Stimulated activated memory B cell treated with anti-CD40 and anti-IgM and Interleukin-4, amounts not matched to agents 10 μg/mL and 1 μg/mL and 100 μg/mL, for 72 hours (primary cell): ENCODE data around the gene RBM47.
"Not testable (repeated sequence)": the region's sequence is repeated elsewhere in the genome, so short reads cannot be mapped to it uniquely, and the experiment has no call there.

Experiments
- ATAC-seq: fragments of 150-1000 bp; cut with Tn5 transposase; 2 replicates; pipeline ENCODE4 v1.10.0; 2021
- H3K27ac Mint-ChIP-seq: one replicate; pipeline ENCODE4 v1.8.0; 2022; ENCODE audit warnings: mild to moderate bottlenecking, mixed read lengths
- H3K27me3 Mint-ChIP-seq: one replicate; pipeline ENCODE4 v1.8.0; 2022; ENCODE audit warnings: mixed read lengths
- H3K36me3 Mint-ChIP-seq: one replicate; pipeline ENCODE4 v1.8.0; 2022; ENCODE audit warnings: mixed read lengths
- H3K4me1 Mint-ChIP-seq: one replicate; pipeline ENCODE4 v1.8.0; 2022; ENCODE audit warnings: mixed read lengths
- H3K4me3 Mint-ChIP-seq: one replicate; pipeline ENCODE4 v1.8.0; 2022; ENCODE audit warnings: mild to moderate bottlenecking, moderate library complexity, mixed read lengths
- H3K9me3 Mint-ChIP-seq: one replicate; pipeline ENCODE4 v1.8.0; 2022; ENCODE audit warnings: mixed read lengths

Gene RBM47

GRCh38 chr4:40632080-40632479 is 2.4 kb upstream of the RBM47 start:
- Mint-ChIP-seq H3K9me3 (no peaks in the 10 kb centered on the region), H3K27me3 (no peaks in the 10 kb centered on the region), H3K36me3 (peaks cover 6% of the 10 kb centered on the region), H3K4me1 (peaks cover 30% of the 10 kb centered on the region), H3K27ac (no peak overlapping the region), H3K4me3 (no peak overlapping the region)
- ATAC-seq: no peak

GRCh38 chr4:40630335-40631021 is 814 bp upstream of the RBM47 start:
- Mint-ChIP-seq H3K9me3 (no peaks in the 10 kb centered on the region), H3K4me3 (peak overlapping the region; percentile 93), H3K27me3 (no peaks in the 10 kb centered on the region), H3K36me3 (peaks cover 6% of the 10 kb centered on the region), H3K4me1 (peaks cover 39% of the 10 kb centered on the region), H3K27ac (peak overlapping the region; percentile 97)
- ATAC-seq: peak; percentile 92

GRCh38 chr4:40628888-40629287 is 776 bp downstream of the RBM47 start:
- Mint-ChIP-seq H3K4me1 (peaks cover 39% of the 10 kb centered on the region), H3K9me3 (no peaks in the 10 kb centered on the region), H3K27me3 (no peaks in the 10 kb centered on the region), H3K36me3 (peaks cover 6% of the 10 kb centered on the region), H3K4me3 (peak overlapping the region; percentile 93), H3K27ac (peak overlapping the region; percentile 97)
- ATAC-seq: no peak

GRCh38 chr4:40628407-40628806 is 1.3 kb downstream of the RBM47 start:
- ATAC-seq, H3K36me3 Mint-ChIP-seq, H3K9me3 Mint-ChIP-seq, H3K27ac Mint-ChIP-seq, H3K27me3 Mint-ChIP-seq: not testable (repeated sequence)
- Mint-ChIP-seq H3K4me3 (peak overlapping the region; percentile 14), H3K4me1 (peaks cover 43% of the 10 kb centered on the region)

GRCh38 chr4:40627540-40627939 is 2.1 kb downstream of the RBM47 start:
- H3K36me3 Mint-ChIP-seq: peaks cover 6% of the 10 kb centered on the region
- H3K4me1 Mint-ChIP-seq: peaks cover 52% of the 10 kb centered on the region
- no peaks in the 10 kb centered on the region for H3K27me3 Mint-ChIP-seq
- no peak overlapping the region for H3K4me3 Mint-ChIP-seq
- no peaks in the 10 kb centered on the region for H3K9me3 Mint-ChIP-seq
- ATAC-seq: no peak
- no peak overlapping the region for H3K27ac Mint-ChIP-seq

GRCh38 chr4:40626183-40626990 is 3.3 kb downstream of the RBM47 start:
- no peaks in the 10 kb centered on the region for H3K27me3 Mint-ChIP-seq
- no peak for ATAC-seq
- H3K4me1 Mint-ChIP-seq: peaks cover 64% of the 10 kb centered on the region
- no peak overlapping the region for H3K4me3 Mint-ChIP-seq
- H3K36me3 Mint-ChIP-seq: peaks cover 12% of the 10 kb centered on the region
- peaks cover 4% of the 10 kb centered on the region for H3K9me3 Mint-ChIP-seq
- H3K27ac Mint-ChIP-seq: no peak overlapping the region

GRCh38 chr4:40623707-40624106 is 6.0 kb downstream of the RBM47 start:
- H3K36me3 Mint-ChIP-seq: peaks cover 12% of the 10 kb centered on the region
- H3K9me3 Mint-ChIP-seq: peaks cover 4% of the 10 kb centered on the region
- H3K4me1 Mint-ChIP-seq: peaks cover 55% of the 10 kb centered on the region
- H3K27me3 Mint-ChIP-seq: no peaks in the 10 kb centered on the region
- no peak overlapping the region for H3K27ac Mint-ChIP-seq
- no peak overlapping the region for H3K4me3 Mint-ChIP-seq
- ATAC-seq: no peak

GRCh38 chr4:40622913-40623312 is 6.8 kb downstream of the RBM47 start:
- peaks cover 47% of the 10 kb centered on the region for H3K4me1 Mint-ChIP-seq
- ATAC-seq: no peak
- H3K27ac Mint-ChIP-seq: peak overlapping the region; percentile 78
- H3K27me3 Mint-ChIP-seq: no peaks in the 10 kb centered on the region
- H3K9me3 Mint-ChIP-seq: peaks cover 4% of the 10 kb centered on the region
- no peak overlapping the region for H3K4me3 Mint-ChIP-seq
- peaks cover 7% of the 10 kb centered on the region for H3K36me3 Mint-ChIP-seq

- H3K4me1 Mint-ChIP-seq: peaks cover 39% of the 10 kb centered on the region
- peaks cover 6% of the 10 kb centered on the region for H3K36me3 Mint-ChIP-seq
- peak overlapping the region; percentile 78 for H3K27ac Mint-ChIP-seq
- ATAC-seq: peak; percentile 96
- no peaks in the 10 kb centered on the region for H3K27me3 Mint-ChIP-seq
- peaks cover 4% of the 10 kb centered on the region for H3K9me3 Mint-ChIP-seq
- peak overlapping the region; percentile 53 for H3K4me3 Mint-ChIP-seq
Observed at GRCh38 chr4:40621592-40622512, 7.8 kb downstream of the RBM47 start.

GRCh38 chr4:40621229-40621591 is 8.5 kb downstream of the RBM47 start:
- Mint-ChIP-seq H3K36me3 (peaks cover 6% of the 10 kb centered on the region), H3K4me1 (peaks cover 33% of the 10 kb centered on the region), H3K27ac (peak overlapping the region; percentile 78), H3K4me3 (peak overlapping the region; percentile 53), H3K9me3 (peaks cover 4% of the 10 kb centered on the region), H3K27me3 (no peaks in the 10 kb centered on the region)
- peak; percentile 58 for ATAC-seq

GRCh38 chr4:40619600-40619999 is 10.1 kb downstream of the RBM47 start:
- H3K27ac Mint-ChIP-seq: no peak overlapping the region
- peaks cover 32% of the 10 kb centered on the region for H3K4me1 Mint-ChIP-seq
- ATAC-seq: no peak
- no peak overlapping the region for H3K4me3 Mint-ChIP-seq
- H3K36me3 Mint-ChIP-seq: peaks cover 8% of the 10 kb centered on the region
- H3K9me3 Mint-ChIP-seq: peaks cover 4% of the 10 kb centered on the region
- H3K27me3 Mint-ChIP-seq: no peaks in the 10 kb centered on the region

GRCh38 chr4:40617872-40618271 is 11.8 kb downstream of the RBM47 start:
- Mint-ChIP-seq H3K27me3 (no peaks in the 10 kb centered on the region), H3K4me1 (peaks cover 27% of the 10 kb centered on the region), H3K9me3 (peaks cover 4% of the 10 kb centered on the region), H3K4me3 (no peak overlapping the region), H3K36me3 (peaks cover 18% of the 10 kb centered on the region), H3K27ac (no peak overlapping the region)
- ATAC-seq: no peak

- H3K4me1 Mint-ChIP-seq: peaks cover 5% of the 10 kb centered on the region
- no peak overlapping the region for H3K27ac Mint-ChIP-seq
- no peaks in the 10 kb centered on the region for H3K27me3 Mint-ChIP-seq
- H3K36me3 Mint-ChIP-seq: peaks cover 13% of the 10 kb centered on the region
- H3K4me3 Mint-ChIP-seq: no peak overlapping the region
- ATAC-seq: no peak
- no peaks in the 10 kb centered on the region for H3K9me3 Mint-ChIP-seq
Observed at GRCh38 chr4:40614031-40614430, 15.6 kb downstream of the RBM47 start.

- H3K9me3 Mint-ChIP-seq: no peaks in the 10 kb centered on the region
- no peak overlapping the region for H3K27ac Mint-ChIP-seq
- no peak for ATAC-seq
- H3K4me1 Mint-ChIP-seq: peaks cover 5% of the 10 kb centered on the region
- no peaks in the 10 kb centered on the region for H3K27me3 Mint-ChIP-seq
- peaks cover 13% of the 10 kb centered on the region for H3K36me3 Mint-ChIP-seq
- H3K4me3 Mint-ChIP-seq: no peak overlapping the region
Observed at GRCh38 chr4:40613456-40613855, 16.2 kb downstream of the RBM47 start.

- H3K4me3 Mint-ChIP-seq: no peak overlapping the region
- ATAC-seq: no peak
- H3K4me1 Mint-ChIP-seq: peaks cover 5% of the 10 kb centered on the region
- no peaks in the 10 kb centered on the region for H3K27me3 Mint-ChIP-seq
- peaks cover 13% of the 10 kb centered on the region for H3K36me3 Mint-ChIP-seq
- H3K27ac Mint-ChIP-seq: no peak overlapping the region
- H3K9me3 Mint-ChIP-seq: no peaks in the 10 kb centered on the region
Observed at GRCh38 chr4:40612831-40613230, 16.8 kb downstream of the RBM47 start.
